ENCODE measurements around the gene CNTNAP1.
A peak's percentile ranks its signal among the peaks of the same experiment; 100 is the strongest.

CNTNAP1 gene

DNA sequence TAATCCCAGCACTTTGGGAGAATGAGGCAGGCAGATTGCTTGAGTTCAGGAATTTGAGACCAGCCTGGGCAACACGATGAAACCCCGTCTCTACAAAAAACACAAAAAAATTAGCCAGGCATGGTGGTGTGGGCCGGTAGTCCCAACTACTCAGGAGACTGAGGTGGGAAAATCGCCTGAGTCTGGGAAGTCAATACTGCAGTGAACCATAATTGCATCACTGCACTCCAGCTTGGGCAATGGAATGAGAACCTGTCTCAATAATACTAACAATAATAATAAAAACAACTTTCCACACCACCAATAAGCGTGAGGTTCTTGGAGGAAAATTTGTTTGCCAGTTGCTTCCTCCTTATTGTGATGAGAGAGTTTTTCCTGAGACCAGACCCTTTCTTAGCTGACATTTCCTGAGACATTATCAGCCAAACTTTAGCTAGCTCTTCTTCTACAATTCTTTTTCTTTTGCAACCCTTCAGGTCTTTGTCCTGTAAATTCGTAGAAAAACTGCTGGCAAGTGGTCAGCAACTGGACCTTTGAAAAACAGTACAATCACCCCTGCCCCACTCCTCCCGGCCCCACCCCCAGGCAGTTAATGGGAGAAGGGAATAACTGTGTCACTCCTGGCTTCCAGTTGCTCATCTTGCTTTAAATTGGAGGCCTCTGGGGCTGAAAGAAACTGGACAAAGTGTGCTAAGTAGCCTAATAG is 66.0 kb downstream of the CNTNAP1 start:
- no peak overlapping the region for H3K9ac ChIP-seq
- no peak overlapping the region for H3K27ac ChIP-seq
- no peak for TF ChIP-seq Cebpa-rat (IDR thresholded peaks at IDR 0.05)
- H3K27me3 ChIP-seq: no peaks in the 10 kb centered on the region
- H3K4me3 ChIP-seq: no peak overlapping the region
- peaks cover 20 to 41% (median 29%) of the 10 kb centered on the region in 10 experiments for H3K4me1 ChIP-seq
- H3K4me2 ChIP-seq: no peak overlapping the region
- H4K20me1 ChIP-seq: peaks cover 0 to 6% (median 0%) of the 10 kb centered on the region in 11 experiments; a peak in 3 of 22 replicates
- no peaks in the 10 kb centered on the region for H3K36me3 ChIP-seq
- H3K9me3 ChIP-seq (replicated peaks in 1 of 11): no peaks in the 10 kb centered on the region; a peak in 1 of 22 replicates

DNA sequence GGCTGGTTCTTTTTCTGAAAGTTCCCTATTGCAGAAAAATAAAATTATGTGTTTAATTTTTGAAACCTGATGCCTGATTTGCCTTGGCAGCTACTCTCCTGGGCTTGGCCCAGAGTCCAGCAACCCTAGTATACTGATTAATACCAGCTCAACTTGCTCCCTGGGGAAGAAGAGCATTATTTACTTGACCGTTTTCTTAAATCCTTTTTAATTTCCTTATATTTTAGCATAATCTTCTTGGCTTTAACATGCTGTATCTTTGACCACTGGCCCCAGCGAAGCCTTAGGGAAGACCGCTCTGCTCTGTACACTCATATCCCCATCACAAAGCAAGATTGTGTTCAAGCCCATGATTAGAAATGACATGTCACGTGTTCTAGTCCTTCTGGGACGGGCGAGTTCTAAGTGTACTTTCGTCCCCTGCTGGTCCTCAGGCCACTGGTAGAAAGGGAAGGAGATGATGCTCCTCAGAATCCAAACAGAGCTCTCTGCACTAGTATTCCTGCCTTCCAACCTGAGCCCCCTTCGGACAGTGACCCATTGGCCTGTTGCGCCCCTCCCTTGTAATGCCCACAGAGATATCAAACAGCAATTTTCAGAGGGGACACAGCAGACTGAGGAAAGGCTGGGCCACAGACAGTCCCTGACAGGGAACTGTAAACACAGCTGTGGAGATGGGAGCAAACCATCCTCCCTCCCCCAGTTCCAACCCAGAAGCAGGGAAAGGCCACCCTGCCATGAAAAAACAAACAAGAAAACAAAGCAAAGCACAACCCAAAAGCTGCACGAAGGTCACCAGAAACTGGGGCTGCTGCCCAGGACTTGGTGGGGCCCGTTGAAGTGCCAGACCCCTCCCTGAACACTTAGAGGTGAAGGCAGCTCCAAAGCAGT is 66.8 kb downstream of the CNTNAP1 start:
- Histone ChIP-seq H3K4me2 (peak overlapping the region in 1 of 11 experiments; percentile 78; a peak in 1 of 22 replicates), H3K36me3 (no peaks in the 10 kb centered on the region), H3K9me3 (replicated peaks in 1 of 11) (no peaks in the 10 kb centered on the region; a peak in 1 of 22 replicates), H3K4me3 (no peak overlapping the region), H3K27me3 (no peaks in the 10 kb centered on the region), H3K9ac (no peak overlapping the region), H4K20me1 (no peaks in the 10 kb centered on the region), H3K27ac (no peak overlapping the region), H3K4me1 (peaks cover 12 to 33% (median 21%) of the 10 kb centered on the region in 10 experiments)
- TF ChIP-seq Cebpa-rat (IDR thresholded peaks at IDR 0.05): no peak

Measured in BLaER1 treated with 17β-estradiol and CSF1 and Interleukin-3, amounts not matched to agents 10 nM and 100 nM (cell line).